ENCODE measurements around the gene C10orf105.

C10orf105 gene

GRCh38 chr10:71737001-71737833 is 17.6 kb upstream of the C10orf105 start:
- no peak for DNase-seq

- no peak for DNase-seq
Observed at GRCh38 chr10:71736570-71736952, 17.0 kb upstream of the C10orf105 start.

GRCh38 chr10:71735709-71736569 is 16.4 kb upstream of the C10orf105 start:
- DNase-seq, result peak; percentile 69

- no peak for DNase-seq
Observed at GRCh38 chr10:71734797-71735196, 15.2 kb upstream of the C10orf105 start.

- no peak for DNase-seq
Observed at GRCh38 chr10:71731791-71732190, 12.2 kb upstream of the C10orf105 start.

GRCh38 chr10:71729161-71729636 is 9.6 kb upstream of the C10orf105 start:
- DNase-seq, result peak; percentile 94

- peak; percentile 93 for DNase-seq
Observed at GRCh38 chr10:71727738-71728737, 8.5 kb upstream of the C10orf105 start.

- peak; percentile 27 for DNase-seq
Observed at GRCh38 chr10:71727105-71727737, 7.6 kb upstream of the C10orf105 start.

GRCh38 chr10:71726580-71727104 is 7.1 kb upstream of the C10orf105 start:
- DNase-seq, result no peak

- peak; percentile 81 for DNase-seq
Observed at GRCh38 chr10:71725998-71726579, 6.5 kb upstream of the C10orf105 start.

- no peak for DNase-seq
Observed at GRCh38 chr10:71725249-71725648, 5.7 kb upstream of the C10orf105 start.

GRCh38 chr10:71724539-71724938 is 5.0 kb upstream of the C10orf105 start:
- no peak for DNase-seq

- DNase-seq, result no peak
Observed at GRCh38 chr10:71723311-71723710, 3.7 kb upstream of the C10orf105 start.

GRCh38 chr10:71722849-71723248 is 3.3 kb upstream of the C10orf105 start:
- no peak for DNase-seq

- DNase-seq, result no peak
Observed at GRCh38 chr10:71721313-71721712, 1.7 kb upstream of the C10orf105 start.

GRCh38 chr10:71720288-71720687 is 710 bp upstream of the C10orf105 start:
- no peak for DNase-seq

- no peak for DNase-seq
Observed at GRCh38 chr10:71719042-71719441, 536 bp downstream of the C10orf105 start.

GRCh38 chr10:71718165-71718698 is 1.3 kb downstream of the C10orf105 start:
- DNase-seq, result no peak

- no peak for DNase-seq
Observed at GRCh38 chr10:71717551-71717951, 2.0 kb downstream of the C10orf105 start.

- no peak for DNase-seq
Observed at GRCh38 chr10:71717056-71717455, 2.5 kb downstream of the C10orf105 start.

- DNase-seq, result no peak
Observed at GRCh38 chr10:71716426-71716825, 3.2 kb downstream of the C10orf105 start.

Data from hematopoietic multipotent progenitor cell treated with erythropoietin and hydrocortisone succinate and interleukin-3 and kit ligand, for 6 days (in vitro differentiated cells).